Astrocyte of the cerebellum (primary cell): ENCODE data around the gene COL19A1.

ENCODE experiments used
- DNase-seq: peaks from one replicate; pipeline ENCODE4 v3.0.0-alpha.2; 2011; ENCODE audit warnings: low read depth
- H3K4me3 ChIP-seq: 2 replicates; pipeline ENCODE4 v1.5.1; 2011; ENCODE audit warnings: mild to moderate bottlenecking, low read depth, low read length, moderate library complexity
- in situ Hi-C: cut with HindIII; loops from 2 replicates; pipeline ENCODE4 v1.10.0; 2017; ENCODE audit warnings: low sequenced_read_pairs
- TF ChIP-seq, protein P1 (sequence below): IDR thresholded peaks from 2 replicates; pipeline ENCODE4 v1.5.1; 2012; ENCODE audit warnings: low read length, low read depth, moderate library complexity, mild to moderate bottlenecking; ENCODE audit errors: missing control alignments

Gene COL19A1

DNA sequence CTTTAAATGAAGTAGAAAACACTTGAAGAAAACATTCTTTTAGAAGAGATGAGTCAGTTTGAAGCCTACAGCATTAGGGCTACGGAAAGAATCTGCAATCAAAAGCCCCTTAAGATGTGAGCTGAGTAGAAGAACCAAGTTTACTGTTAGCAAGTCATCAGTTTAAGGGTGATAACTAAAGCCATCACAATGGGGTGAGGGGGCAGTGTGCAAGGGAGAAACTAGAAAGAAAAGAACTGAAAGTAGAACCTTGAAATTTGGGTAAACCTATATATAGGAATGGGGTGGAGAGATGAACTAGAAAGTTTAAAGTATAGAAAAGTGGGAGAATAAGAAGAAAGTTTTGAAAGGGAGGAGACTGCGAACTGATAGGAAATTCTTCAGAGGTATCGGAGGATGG, 212.9 kb downstream of the COL19A1 start:
- no peak overlapping the region for H3K4me3 ChIP-seq
- in situ Hi-C loops, result no loop called here
- TF ChIP-seq, protein P1, sequence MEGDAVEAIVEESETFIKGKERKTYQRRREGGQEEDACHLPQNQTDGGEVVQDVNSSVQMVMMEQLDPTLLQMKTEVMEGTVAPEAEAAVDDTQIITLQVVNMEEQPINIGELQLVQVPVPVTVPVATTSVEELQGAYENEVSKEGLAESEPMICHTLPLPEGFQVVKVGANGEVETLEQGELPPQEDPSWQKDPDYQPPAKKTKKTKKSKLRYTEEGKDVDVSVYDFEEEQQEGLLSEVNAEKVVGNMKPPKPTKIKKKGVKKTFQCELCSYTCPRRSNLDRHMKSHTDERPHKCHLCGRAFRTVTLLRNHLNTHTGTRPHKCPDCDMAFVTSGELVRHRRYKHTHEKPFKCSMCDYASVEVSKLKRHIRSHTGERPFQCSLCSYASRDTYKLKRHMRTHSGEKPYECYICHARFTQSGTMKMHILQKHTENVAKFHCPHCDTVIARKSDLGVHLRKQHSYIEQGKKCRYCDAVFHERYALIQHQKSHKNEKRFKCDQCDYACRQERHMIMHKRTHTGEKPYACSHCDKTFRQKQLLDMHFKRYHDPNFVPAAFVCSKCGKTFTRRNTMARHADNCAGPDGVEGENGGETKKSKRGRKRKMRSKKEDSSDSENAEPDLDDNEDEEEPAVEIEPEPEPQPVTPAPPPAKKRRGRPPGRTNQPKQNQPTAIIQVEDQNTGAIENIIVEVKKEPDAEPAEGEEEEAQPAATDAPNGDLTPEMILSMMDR, result no peak
- no peak for DNase-seq

DNA sequence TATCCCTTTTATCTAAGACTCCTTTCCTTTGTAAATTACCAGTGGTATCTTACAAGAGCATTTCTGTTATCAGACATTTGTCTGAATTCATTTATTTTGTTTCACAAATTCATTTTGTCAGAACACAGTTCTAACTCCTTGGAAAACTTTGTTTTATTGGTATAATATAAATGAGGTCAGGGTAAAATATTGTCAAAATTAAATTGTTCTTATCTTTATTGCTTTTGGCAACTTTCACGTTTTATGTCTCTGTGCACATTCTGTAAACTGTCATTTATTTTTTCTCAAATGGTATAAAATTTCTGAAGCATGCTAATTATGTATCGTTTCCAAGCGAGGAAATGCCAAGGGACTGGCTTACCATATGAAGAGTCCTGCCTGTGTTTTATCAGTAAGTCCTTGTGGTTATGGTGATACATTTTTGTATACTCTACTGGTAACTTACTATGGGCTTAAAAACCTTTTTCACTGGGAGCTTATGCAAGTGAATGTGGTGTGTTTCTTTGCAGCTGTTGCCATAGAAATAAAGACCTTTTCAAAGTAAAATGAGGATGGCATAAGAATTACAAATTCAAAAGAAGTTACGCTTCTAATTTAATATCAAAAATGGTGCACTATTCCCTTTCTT, 214.2 kb downstream of the COL19A1 start:
- TF ChIP-seq, protein P1, result no peak
- H3K4me3 ChIP-seq, result no peak overlapping the region
- in situ Hi-C loops, result no loop called here
- no peak for DNase-seq

DNA sequence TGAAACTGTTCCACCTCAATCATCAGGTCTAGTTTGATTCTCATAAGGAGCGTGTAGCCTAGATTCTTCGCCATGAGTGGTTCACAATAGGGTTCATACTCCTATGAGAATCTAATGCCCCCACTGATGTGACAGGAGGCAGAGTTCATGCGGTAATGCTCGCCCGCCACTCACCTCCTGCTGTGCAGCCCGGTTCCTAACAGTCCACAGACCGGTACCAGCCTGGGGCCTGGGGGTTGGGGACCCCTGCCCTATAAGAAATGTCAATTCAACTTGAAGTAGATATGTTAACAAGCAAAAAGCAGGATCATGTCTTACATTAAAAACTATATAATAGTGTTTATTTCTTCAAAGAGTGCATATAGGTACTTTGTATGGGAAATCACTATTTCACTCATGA, 216.5 kb downstream of the COL19A1 start:
- TF ChIP-seq, protein P1, result no peak
- in situ Hi-C loops, result no loop called here
- no peak overlapping the region for H3K4me3 ChIP-seq
- no peak for DNase-seq

DNA sequence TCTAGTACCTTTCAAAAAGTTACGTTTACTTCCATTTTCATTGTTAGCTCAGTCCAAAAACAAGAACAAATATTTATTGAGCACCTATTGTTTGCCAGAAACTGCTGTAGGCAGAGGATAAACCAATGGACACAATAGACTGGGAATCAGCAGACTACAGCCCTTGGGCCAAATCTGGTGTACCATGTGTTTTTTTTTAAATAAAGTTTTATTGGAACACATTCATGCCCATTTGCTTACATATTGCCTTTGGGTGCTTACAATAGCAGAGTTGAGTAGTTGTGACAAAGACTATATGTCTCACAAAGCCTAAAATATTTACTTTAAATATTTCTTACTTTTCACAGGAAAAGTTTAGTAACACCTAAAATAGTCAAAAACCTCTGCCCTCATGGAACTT, 220.4 kb downstream of the COL19A1 start:
- DNase-seq, result no peak
- in situ Hi-C loops, result no loop called here
- TF ChIP-seq, protein P1, result no peak
- H3K4me3 ChIP-seq, result no peak overlapping the region

DNA sequence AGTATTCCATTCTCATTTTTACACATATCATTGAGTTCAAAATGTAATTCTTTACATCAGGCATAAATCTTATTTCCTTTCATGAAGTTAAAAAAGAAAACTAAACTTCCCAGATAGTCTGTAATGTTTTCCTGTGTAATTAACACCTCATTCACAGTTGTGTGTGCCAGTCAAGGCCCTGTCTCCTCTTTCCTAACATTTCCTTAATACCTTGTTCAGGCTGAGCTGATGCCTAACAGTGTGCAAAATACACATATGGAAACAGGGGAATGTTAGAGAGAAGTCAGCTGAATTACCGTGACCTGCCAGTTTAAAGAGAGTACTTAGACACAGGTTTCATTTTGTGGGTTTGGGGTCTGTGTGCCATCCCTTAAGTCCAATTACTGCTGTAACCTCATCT, 227.8 kb downstream of the COL19A1 start:
- no peak for DNase-seq
- TF ChIP-seq, protein P1, result no peak
- H3K4me3 ChIP-seq, result no peak overlapping the region
- in situ Hi-C loops, result no loop called here

DNA sequence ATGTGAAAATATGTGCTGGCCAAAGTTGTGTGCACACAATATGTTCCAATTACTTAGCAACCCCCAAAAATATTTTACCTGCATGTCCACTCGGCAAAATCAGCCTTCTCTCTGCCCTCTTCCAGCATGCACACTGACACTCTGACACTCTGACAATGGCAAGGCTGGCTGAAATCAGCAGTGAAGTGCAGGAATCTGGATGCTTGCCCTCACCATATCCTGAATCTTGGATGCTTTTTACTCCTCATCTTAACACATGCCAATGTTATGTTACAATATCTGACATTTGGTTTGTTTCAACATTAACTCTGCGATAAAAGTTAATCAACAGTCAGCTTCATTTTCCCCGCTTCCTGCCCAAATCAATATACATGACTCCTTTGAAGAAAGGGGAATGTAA, 233.4 kb downstream of the COL19A1 start:
- in situ Hi-C loops, result no loop called here
- H3K4me3 ChIP-seq, result no peak overlapping the region
- TF ChIP-seq, protein P1, result no peak
- no peak for DNase-seq
